Neural cell (in vitro differentiated cells): ENCODE data around the gene PRRG2. TPM values are rescaled to one million over a fixed set of nuclear protein-coding genes. Genes with fewer than 3 reads are reported as not detected.

ENCODE experiments used
- H2AFZ ChIP-seq: fragments of 200-600, 300-800 bp; sonication (generic), shearing (Covaris generic); 2 replicates; pipeline ENCODE4 v1.6.0; 2014; ENCODE audit warnings: low read depth, mild to moderate bottlenecking, antibody characterized with exemption, low read length, moderate library complexity
- H3F3A ChIP-seq: fragments of 200-600 bp; shearing (Covaris generic); 2 replicates; pipeline ENCODE4 v1.6.1; 2016; ENCODE audit warnings: mild to moderate bottlenecking, moderate library complexity, mixed read lengths, antibody characterized with exemption, low read length; ENCODE audit not compliant: insufficient read depth, poor library complexity, severe bottlenecking
- H3K27ac ChIP-seq: fragments of 200-600, 300-800 bp; sonication (generic), shearing (Covaris generic); 2 replicates; pipeline ENCODE4 v1.5.1; 2014; ENCODE audit warnings: mild to moderate bottlenecking, low read length, moderate library complexity
- H3K27me3 ChIP-seq: fragments of 300-800, 200-600 bp; sonication (generic), shearing (Covaris generic); 2 replicates; pipeline ENCODE4 v1.6.0; 2014; ENCODE audit warnings: mild to moderate bottlenecking, low read depth, low read length, moderate library complexity; ENCODE audit not compliant: insufficient read depth
- H3K36me3 ChIP-seq: fragments of 300-800, 200-600 bp; sonication (generic), shearing (Covaris generic); 2 replicates; pipeline ENCODE4 v1.5.1; 2014; ENCODE audit warnings: mild to moderate bottlenecking, antibody characterized with exemption, low read length, moderate library complexity; ENCODE audit not compliant: insufficient read depth
- H3K4me2 ChIP-seq: fragments of 300-800, 200-600 bp; sonication (generic), shearing (Covaris generic); 2 replicates; pipeline ENCODE4 v1.6.0; 2014; ENCODE audit warnings: mild to moderate bottlenecking, low read length
- H3K4me3 ChIP-seq: fragments of 300-800, 200-600 bp; sonication (generic), shearing (Covaris generic); 2 replicates; pipeline ENCODE4 v1.5.1; 2014; ENCODE audit warnings: mild to moderate bottlenecking, low read length, moderate library complexity
- H3K79me2 ChIP-seq: fragments of 200-600 bp; shearing (Covaris generic); replicated peaks from 2 replicates; pipeline ENCODE4 v1.6.0; 2014; ENCODE audit warnings: mild to moderate bottlenecking, low read length, moderate library complexity; ENCODE audit not compliant: insufficient read depth
- H3K9ac ChIP-seq: fragments of 300-800, 200-600 bp; sonication (generic), shearing (Covaris generic); 2 replicates; pipeline ENCODE4 v1.6.1; 2016; ENCODE audit warnings: mild to moderate bottlenecking, low read length, mixed read lengths
- H3K9me2 ChIP-seq: fragments of 200-600 bp; shearing (Covaris generic); 2 replicates; pipeline ENCODE4 v1.6.1; 2016; ENCODE audit warnings: mild to moderate bottlenecking, low read length, mixed read lengths; ENCODE audit not compliant: insufficient read depth
- H3K9me3 ChIP-seq: fragments of 200-600, 300-800 bp; sonication (generic), shearing (Covaris generic); 2 replicates; pipeline ENCODE4 v1.6.1; 2016; ENCODE audit warnings: mild to moderate bottlenecking, mixed run types, low read length, moderate library complexity, mixed read lengths
- H4K20me1 ChIP-seq: fragments of 200-600 bp; shearing (Covaris generic); 2 replicates; pipeline ENCODE4 v1.6.1; 2016; ENCODE audit warnings: mild to moderate bottlenecking, mixed run types; ENCODE audit not compliant: insufficient read depth
- CTCF ChIP-seq: fragments of 450-650 bp; IDR thresholded peaks from 2 replicates; pipeline ENCODE4 v1.5.1; 2014; ENCODE audit warnings: antibody characterized with exemption, mild to moderate bottlenecking, moderate library complexity; ENCODE audit not compliant: poor library complexity, severe bottlenecking
- EP300 ChIP-seq: fragments of 450-650 bp; conservative IDR thresholded peaks from 2 replicates; pipeline ENCODE4 v1.6.1; 2014; ENCODE audit warnings: antibody characterized with exemption, mild to moderate bottlenecking, moderate library complexity; ENCODE audit not compliant: poor library complexity, severe bottlenecking
- EZH2 ChIP-seq: fragments of 200-600, 300-800 bp; shearing (Covaris generic), sonication (generic); IDR thresholded peaks from 2 replicates; pipeline ENCODE4 v1.6.1; 2014; ENCODE audit warnings: antibody characterized with exemption, low read length, borderline replicate concordance, mild to moderate bottlenecking; ENCODE audit not compliant: insufficient read depth, poor library complexity, severe bottlenecking
- MXI1 ChIP-seq: fragments of 450-650 bp; conservative IDR thresholded peaks from 2 replicates; pipeline ENCODE4 v1.6.1; 2014; ENCODE audit warnings: antibody characterized with exemption, mild to moderate bottlenecking; ENCODE audit not compliant: poor library complexity, severe bottlenecking
- POLR2AphosphoS5 ChIP-seq: IDR thresholded peaks from 2 replicates; pipeline ENCODE4 v1.6.1; 2012
- RAD21 ChIP-seq: fragments of 450-650 bp; conservative IDR thresholded peaks from 2 replicates; pipeline ENCODE4 v1.6.1; 2014; ENCODE audit warnings: antibody characterized with exemption, mild to moderate bottlenecking, moderate library complexity
- REST ChIP-seq: IDR thresholded peaks from 2 replicates; pipeline ENCODE4 v1.6.1; 2012; ENCODE audit warnings: borderline replicate concordance
- SMC3 ChIP-seq: fragments of 450-650 bp; conservative IDR thresholded peaks from 2 replicates; pipeline ENCODE4 v1.6.1; 2014; ENCODE audit warnings: antibody characterized with exemption, mild to moderate bottlenecking, moderate library complexity; ENCODE audit not compliant: poor library complexity
- TAF1 ChIP-seq: IDR thresholded peaks from 2 replicates; pipeline ENCODE4 v1.6.1; 2012; ENCODE audit warnings: low read depth
- polyA plus RNA-seq: library from polyadenylated mRNA; depleted of rRNA; stranded (reverse); fragments of >200 nt; gene quantifications from 2 replicates; pipeline ENCODE4 v1.2.3, GENCODE V29; 2014

PRRG2 gene
- polyA plus RNA-seq, 1 donor from 2014 or later, result not detected

- no peaks in the 10 kb centered on the region for H3F3A ChIP-seq
- no peak overlapping the region for H3K4me2 ChIP-seq
- no peaks in the 10 kb centered on the region for H3K79me2 ChIP-seq
- no peak overlapping the region for H3K27ac ChIP-seq
- no peak for TF ChIP-seq TAF1
- no peak for TF ChIP-seq SMC3
- no peak for TF ChIP-seq CTCF
- no peak for TF ChIP-seq EP300
- TF ChIP-seq REST, result no peak
- TF ChIP-seq POLR2AphosphoS5, result no peak
- TF ChIP-seq EZH2, result no peak
- no peak for TF ChIP-seq MXI1
- TF ChIP-seq RAD21, result no peak
- no peak overlapping the region for H3K9ac ChIP-seq
- H3K9me2 ChIP-seq, result no peaks in the 10 kb centered on the region
- H3K4me3 ChIP-seq, result no peak overlapping the region
- no peaks in the 10 kb centered on the region for H3K9me3 ChIP-seq
- no peaks in the 10 kb centered on the region for H4K20me1 ChIP-seq
- no peaks in the 10 kb centered on the region for H3K36me3 ChIP-seq
- H2AFZ ChIP-seq, result no peak overlapping the region
- no peaks in the 10 kb centered on the region for H3K27me3 ChIP-seq
Measured at GRCh38 chr19:49538643-49539042, 42.5 kb upstream of the PRRG2 start.

- H3K79me2 ChIP-seq, result no peaks in the 10 kb centered on the region
- no peak overlapping the region for H3K4me2 ChIP-seq
- H4K20me1 ChIP-seq, result no peaks in the 10 kb centered on the region
- no peaks in the 10 kb centered on the region for H3K9me3 ChIP-seq
- H3F3A ChIP-seq, result no peaks in the 10 kb centered on the region
- H3K27ac ChIP-seq, result no peak overlapping the region
- no peaks in the 10 kb centered on the region for H3K9me2 ChIP-seq
- no peak overlapping the region for H3K9ac ChIP-seq
- no peaks in the 10 kb centered on the region for H3K27me3 ChIP-seq
- no peak overlapping the region for H3K4me3 ChIP-seq
- no peaks in the 10 kb centered on the region for H3K36me3 ChIP-seq
- TF ChIP-seq RAD21, result no peak
- TF ChIP-seq SMC3, result no peak
- no peak for TF ChIP-seq EP300
- no peak for TF ChIP-seq TAF1
- TF ChIP-seq MXI1, result no peak
- no peak for TF ChIP-seq POLR2AphosphoS5
- no peak for TF ChIP-seq CTCF
- no peak for TF ChIP-seq EZH2
- no peak for TF ChIP-seq REST
- no peak overlapping the region for H2AFZ ChIP-seq
Measured at GRCh38 chr19:49539192-49539952, 41.7 kb upstream of the PRRG2 start.
